AG04450 (cell line): ENCODE results near the gene NPAS3. TPM values are rescaled to one million over a fixed set of nuclear protein-coding genes. Genes with fewer than 3 reads are reported as not detected.

ENCODE experiments used
- CTCF ChIA-PET: fragments of 300-600, 350-600 bp; formaldehyde crosslinking; extraction: SDS; loops from one replicate; lab custom pipeline; 2022; ENCODE audit warnings: antibody characterized with exemption, inconsistent platforms; lab: Charles Lee
- POLR2A ChIA-PET: fragments of 350-600 bp; formaldehyde crosslinking; extraction: SDS; loops from one replicate; lab custom pipeline; 2021; ENCODE audit warnings: antibody characterized with exemption, inconsistent platforms; lab: Yijun Ruan, JAX
- DNase-seq: peaks from one replicate; pipeline ENCODE4 v3.0.0-alpha.2; 2011; ENCODE audit warnings: low read depth, low spot score
- H3K27ac ChIP-seq: one replicate; pipeline ENCODE4 v1.5.1; 2012; ENCODE audit warnings: low read depth, low read length, control low read depth
- H3K27me3 ChIP-seq: one replicate; pipeline ENCODE4 v1.6.0; 2012; ENCODE audit warnings: low read length; ENCODE audit not compliant: control insufficient read depth, insufficient read depth
- H3K4me3 ChIP-seq: 2 replicates; pipeline ENCODE4 v1.5.1; 2011; ENCODE audit warnings: mild to moderate bottlenecking, low read depth, low read length, control low read depth
- H3K9me3 ChIP-seq: 2 replicates; pipeline ENCODE4 v1.5.1; 2012; ENCODE audit warnings: low read length; ENCODE audit not compliant: control insufficient read depth, insufficient read depth
- polyA plus RNA-seq: library from polyadenylated mRNA; depleted of rRNA; stranded (reverse); fragments of >200 nt; gene quantifications from 2 replicates; pipeline ENCODE4 v1.2.3, GENCODE V29; 2011
- TF ChIP-seq, protein P1 (sequence below): IDR thresholded peaks from 2 replicates; pipeline ENCODE4 v1.5.1; 2011; ENCODE audit warnings: low read depth, low read length, control low read depth, inconsistent platforms

Gene NPAS3
- polyA plus RNA-seq, 1 experiment = not detected

DNA sequence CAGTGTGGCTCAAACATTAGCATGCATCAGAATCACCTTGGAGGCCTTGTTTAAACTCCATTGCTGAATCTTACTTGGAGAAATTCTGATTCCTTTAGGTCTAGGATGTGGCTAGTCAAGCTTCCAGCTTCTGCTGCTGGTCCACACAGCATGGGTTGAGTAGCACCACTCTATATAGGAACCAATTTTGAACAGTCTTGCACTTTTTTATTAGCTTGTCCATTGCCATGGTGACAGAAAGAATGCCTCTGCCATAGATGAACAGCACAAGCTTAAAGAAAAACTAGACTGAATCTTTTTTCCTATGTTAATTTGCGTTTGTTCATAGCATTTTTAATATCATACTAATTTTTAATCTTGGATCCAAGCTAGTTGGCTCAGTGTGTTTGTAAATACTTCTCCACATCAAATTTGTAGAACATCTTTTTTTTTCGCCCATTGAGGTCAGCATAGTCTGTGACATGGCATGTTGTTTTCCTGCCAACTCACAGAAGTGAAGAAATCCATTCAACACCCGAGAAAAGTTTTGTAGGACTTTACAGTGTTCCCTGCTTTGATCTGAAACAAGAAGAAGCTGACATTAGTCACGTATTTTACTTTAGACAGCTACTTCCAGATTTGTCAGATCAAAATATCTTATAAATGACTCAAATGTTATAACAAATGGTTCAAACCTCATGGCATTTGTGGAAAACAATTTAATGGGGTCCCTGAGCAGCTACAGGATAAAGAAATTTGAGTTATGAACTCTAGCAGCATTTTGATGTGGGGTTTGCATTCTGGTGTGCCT lies 573.4 kb downstream of the NPAS3 start:
- ChIA-PET CTCF (no interaction called here), POLR2A (no interaction called here)
- H3K27me3 ChIP-seq = no peaks in the 10 kb centered on the region
- TF ChIP-seq, protein P1, sequence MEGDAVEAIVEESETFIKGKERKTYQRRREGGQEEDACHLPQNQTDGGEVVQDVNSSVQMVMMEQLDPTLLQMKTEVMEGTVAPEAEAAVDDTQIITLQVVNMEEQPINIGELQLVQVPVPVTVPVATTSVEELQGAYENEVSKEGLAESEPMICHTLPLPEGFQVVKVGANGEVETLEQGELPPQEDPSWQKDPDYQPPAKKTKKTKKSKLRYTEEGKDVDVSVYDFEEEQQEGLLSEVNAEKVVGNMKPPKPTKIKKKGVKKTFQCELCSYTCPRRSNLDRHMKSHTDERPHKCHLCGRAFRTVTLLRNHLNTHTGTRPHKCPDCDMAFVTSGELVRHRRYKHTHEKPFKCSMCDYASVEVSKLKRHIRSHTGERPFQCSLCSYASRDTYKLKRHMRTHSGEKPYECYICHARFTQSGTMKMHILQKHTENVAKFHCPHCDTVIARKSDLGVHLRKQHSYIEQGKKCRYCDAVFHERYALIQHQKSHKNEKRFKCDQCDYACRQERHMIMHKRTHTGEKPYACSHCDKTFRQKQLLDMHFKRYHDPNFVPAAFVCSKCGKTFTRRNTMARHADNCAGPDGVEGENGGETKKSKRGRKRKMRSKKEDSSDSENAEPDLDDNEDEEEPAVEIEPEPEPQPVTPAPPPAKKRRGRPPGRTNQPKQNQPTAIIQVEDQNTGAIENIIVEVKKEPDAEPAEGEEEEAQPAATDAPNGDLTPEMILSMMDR = no peak
- no peak for DNase-seq
- no peak overlapping the region for H3K4me3 ChIP-seq
- H3K27ac ChIP-seq = no peak overlapping the region
- H3K9me3 ChIP-seq = no peaks in the 10 kb centered on the region

DNA sequence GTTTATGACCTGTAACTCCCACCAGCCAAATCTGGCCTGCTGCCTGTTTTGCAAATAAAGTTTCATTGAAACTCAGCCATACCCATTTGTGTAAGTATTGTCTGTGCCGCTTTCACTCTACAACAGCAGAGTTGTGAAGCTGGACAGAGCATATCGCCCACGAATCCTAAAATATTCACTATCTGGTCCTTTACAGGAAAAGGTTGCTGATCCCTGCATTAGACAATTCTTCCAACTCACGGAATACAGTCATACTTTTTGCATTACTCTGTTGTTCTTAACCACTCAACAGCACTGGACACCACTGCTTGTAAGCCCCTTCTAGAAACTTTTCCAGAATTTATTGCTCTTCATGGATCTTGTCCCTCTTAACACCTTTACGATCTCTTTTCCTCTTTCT lies 576.8 kb downstream of the NPAS3 start:
- no peaks in the 10 kb centered on the region for H3K9me3 ChIP-seq
- TF ChIP-seq, protein P1 = no peak

DNA sequence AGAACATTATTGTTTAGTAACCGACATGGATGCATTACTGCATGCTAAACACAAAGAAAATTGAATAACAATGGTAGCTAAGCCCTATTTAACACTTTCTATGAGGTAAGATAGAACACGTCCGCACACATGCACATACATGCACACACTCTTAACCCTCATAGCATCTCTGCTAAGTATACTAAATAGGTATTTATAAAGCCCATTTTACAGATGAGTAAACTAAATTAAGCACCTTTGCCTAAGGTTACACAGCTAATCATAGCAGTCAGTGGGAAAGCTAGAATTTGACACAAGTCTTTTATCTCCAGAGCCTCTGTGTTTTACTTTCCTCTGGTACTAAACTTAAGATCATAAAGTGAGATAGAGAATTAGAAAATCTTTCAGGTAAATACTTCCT lies 577.2 kb downstream of the NPAS3 start:
- Histone ChIP-seq H3K27me3 (no peaks in the 10 kb centered on the region), H3K9me3 (no peaks in the 10 kb centered on the region), H3K4me3 (no peak overlapping the region), H3K27ac (no peak overlapping the region)
- ChIA-PET CTCF (no interaction called here), POLR2A (no interaction called here)
- TF ChIP-seq, protein P1 = no peak
- no peak for DNase-seq

More for the DNA sequence above, 576.8 kb downstream of the NPAS3 start:
- no peaks in the 10 kb centered on the region for H3K27me3 ChIP-seq
- no peak for DNase-seq
- POLR2A ChIA-PET = no interaction called here
- H3K4me3 ChIP-seq = no peak overlapping the region
- no peak overlapping the region for H3K27ac ChIP-seq
- CTCF ChIA-PET = no interaction called here

DNA sequence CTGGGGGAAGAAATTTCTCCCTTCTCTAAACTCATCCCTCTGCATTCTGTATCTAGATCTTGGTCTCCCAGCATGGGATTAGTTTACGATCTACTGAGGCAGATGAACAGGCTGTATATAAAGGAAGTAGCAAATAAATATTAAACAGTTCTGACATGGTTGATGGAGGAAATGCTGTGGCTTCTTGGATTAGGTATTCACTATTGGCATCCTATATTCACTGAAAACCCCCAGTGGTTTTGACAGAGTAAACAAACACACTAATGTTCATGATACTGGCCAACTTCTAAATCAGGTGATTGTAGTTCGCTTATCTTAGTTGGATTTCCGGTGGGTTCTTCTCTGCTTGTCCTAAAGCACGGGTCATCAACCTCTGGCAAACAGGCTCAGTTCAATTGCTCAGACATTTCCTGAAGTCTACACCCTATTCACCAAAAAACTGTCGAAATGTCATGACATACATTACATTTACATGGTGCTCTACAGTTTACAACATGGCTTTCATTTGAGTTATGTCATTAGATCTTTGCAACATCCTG lies 578.3 kb downstream of the NPAS3 start:
- TF ChIP-seq, protein P1 = no peak
- Histone ChIP-seq H3K4me3 (no peak overlapping the region), H3K9me3 (no peaks in the 10 kb centered on the region), H3K27ac (no peak overlapping the region), H3K27me3 (no peaks in the 10 kb centered on the region)
- CTCF ChIA-PET = no interaction called here
- POLR2A ChIA-PET = no interaction called here
- DNase-seq = no peak

DNA sequence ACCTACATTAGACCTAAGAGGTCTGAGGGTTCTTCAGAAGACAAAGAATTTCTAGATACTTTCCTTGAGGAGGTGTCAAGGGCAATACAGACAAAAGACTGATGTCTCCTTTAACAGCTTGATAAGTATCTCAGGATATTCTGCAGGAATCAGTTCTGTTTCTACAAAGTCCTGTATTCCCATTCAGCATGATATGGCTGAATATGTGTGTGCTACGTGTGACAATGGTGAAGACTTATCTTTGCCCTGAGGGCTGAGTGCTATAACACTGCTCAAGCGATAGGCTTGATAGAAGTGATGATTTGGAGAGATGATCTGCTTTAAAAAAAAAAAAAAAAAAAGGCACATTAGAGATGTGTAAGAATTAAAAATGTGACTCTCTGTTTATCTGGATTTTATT lies 582.5 kb downstream of the NPAS3 start:
- DNase-seq = no peak
- TF ChIP-seq, protein P1 = no peak
- POLR2A ChIA-PET = no interaction called here
- H3K4me3 ChIP-seq = no peak overlapping the region
- no peaks in the 10 kb centered on the region for H3K9me3 ChIP-seq
- H3K27me3 ChIP-seq = no peaks in the 10 kb centered on the region
- CTCF ChIA-PET = no interaction called here
- no peak overlapping the region for H3K27ac ChIP-seq
